Osteoblast (primary cell): Measurements from ENCODE around the gene IFI30. TPM values are rescaled to one million over a fixed set of nuclear protein-coding genes. Genes with fewer than 3 reads are reported as not detected.
A peak's percentile ranks its signal among the peaks of the same experiment; 100 is the strongest.

Experiments
- DNase-seq: peaks from one replicate; pipeline ENCODE4 v3.0.0; 2011; ENCODE audit warnings: low spot score, mixed read lengths; ENCODE audit not compliant: insufficient read length; ENCODE audit errors: missing footprints
- H2AFZ ChIP-seq: 2 replicates; pipeline ENCODE4 v1.6.0; 2011; ENCODE audit warnings: mild to moderate bottlenecking, low read length
- H3K27ac ChIP-seq: 2 replicates; pipeline ENCODE4 v1.5.1; 2011; ENCODE audit warnings: mild to moderate bottlenecking, low read depth, low read length, moderate library complexity
- H3K27me3 ChIP-seq: 2 replicates; pipeline ENCODE4 v1.6.0; 2012; ENCODE audit warnings: mild to moderate bottlenecking, control low read depth, inconsistent platforms, low read length, moderate library complexity; ENCODE audit not compliant: insufficient read depth
- H3K36me3 ChIP-seq: 2 replicates; pipeline ENCODE4 v1.5.1; 2011; ENCODE audit warnings: mild to moderate bottlenecking, low read length, control low read depth, moderate library complexity; ENCODE audit not compliant: insufficient read depth
- H3K4me1 ChIP-seq: 2 replicates; pipeline ENCODE4 v1.5.1; 2011; ENCODE audit warnings: mild to moderate bottlenecking, low read length, control low read depth, moderate library complexity; ENCODE audit not compliant: insufficient read depth
- H3K4me2 ChIP-seq: 2 replicates; pipeline ENCODE4 v1.6.0; 2011; ENCODE audit warnings: mild to moderate bottlenecking, low read length; ENCODE audit not compliant: insufficient read depth
- H3K4me3 ChIP-seq: fragments of 200-600 bp; sonication (generic); 3 replicates; pipeline ENCODE4 v1.5.1; 2012; ENCODE audit warnings: mild to moderate bottlenecking, low read length, inconsistent platforms; ENCODE audit not compliant: insufficient read depth
- H3K79me2 ChIP-seq: 2 replicates; pipeline ENCODE4 v1.6.0; 2012; ENCODE audit warnings: mild to moderate bottlenecking, low read length, control low read depth, inconsistent platforms; ENCODE audit not compliant: insufficient read depth
- H3K9me3 ChIP-seq: 2 replicates; pipeline ENCODE4 v1.5.1; 2011; ENCODE audit warnings: low read depth, low read length, control low read depth
- H4K20me1 ChIP-seq: 2 replicates; pipeline ENCODE4 v1.6.0; 2012; ENCODE audit warnings: mild to moderate bottlenecking, low read length, control low read depth; ENCODE audit not compliant: insufficient read depth
- CTCF ChIP-seq: IDR thresholded peaks from 2 replicates; pipeline ENCODE4 v1.5.1; 2011; ENCODE audit warnings: mild to moderate bottlenecking, low read depth, low read length, moderate library complexity; ENCODE audit errors: extremely low read depth
- total RNA-seq: library from RNA; depleted of rRNA; stranded (reverse); fragments of >200 nt; gene quantifications from 2 replicates; pipeline ENCODE4 v1.2.3, GENCODE V29; 2012

Gene IFI30
- total RNA-seq, 1 donor: 110 TPM

GRCh38 chr19:18198374-18198773 lies 24.8 kb downstream of the IFI30 start:
- H3K79me2 ChIP-seq: peaks cover 15% of the 10 kb centered on the region
- H3K4me2 ChIP-seq: no peak overlapping the region
- H3K27me3 ChIP-seq: no peaks in the 10 kb centered on the region
- peak; percentile 44 for DNase-seq
- no peaks in the 10 kb centered on the region for H3K9me3 ChIP-seq
- H4K20me1 ChIP-seq: peaks cover 13% of the 10 kb centered on the region
- H2AFZ ChIP-seq: no peak overlapping the region
- no peak overlapping the region for H3K27ac ChIP-seq
- H3K4me3 ChIP-seq: no peak overlapping the region
- H3K36me3 ChIP-seq: peaks cover 18% of the 10 kb centered on the region
- TF ChIP-seq CTCF: no peak
- peaks cover 20% of the 10 kb centered on the region for H3K4me1 ChIP-seq

- Histone ChIP-seq H4K20me1 (peaks cover 14% of the 10 kb centered on the region), H3K4me3 (peak overlapping the region; percentile 93), H3K9me3 (no peaks in the 10 kb centered on the region), H3K79me2 (peaks cover 16% of the 10 kb centered on the region), H3K4me2 (peak overlapping the region; percentile 95), H2AFZ (no peak overlapping the region), H3K27me3 (no peaks in the 10 kb centered on the region), H3K4me1 (peaks cover 20% of the 10 kb centered on the region), H3K36me3 (peaks cover 11% of the 10 kb centered on the region), H3K27ac (no peak overlapping the region)
- DNase-seq: no peak
- TF ChIP-seq CTCF: no peak
These were observed 28.8 kb downstream of the IFI30 start for GRCh38 chr19:18202397-18202777.

GRCh38 chr19:18202778-18203407 lies 29.3 kb downstream of the IFI30 start:
- peak; percentile 46 for TF ChIP-seq CTCF
- Histone ChIP-seq H3K4me1 (peaks cover 20% of the 10 kb centered on the region), H3K4me3 (peak overlapping the region; percentile 93), H4K20me1 (peaks cover 14% of the 10 kb centered on the region), H3K27ac (peak overlapping the region; percentile 69), H3K27me3 (no peaks in the 10 kb centered on the region), H2AFZ (peak overlapping the region; percentile 63), H3K79me2 (peaks cover 16% of the 10 kb centered on the region), H3K9me3 (no peaks in the 10 kb centered on the region), H3K4me2 (peak overlapping the region; percentile 95), H3K36me3 (peaks cover 9% of the 10 kb centered on the region)
- DNase-seq: peak; percentile 42

- peaks cover 21% of the 10 kb centered on the region for H3K4me1 ChIP-seq
- H3K4me2 ChIP-seq: peak overlapping the region; percentile 95
- no peak for TF ChIP-seq CTCF
- peak overlapping the region; percentile 82 for H2AFZ ChIP-seq
- H4K20me1 ChIP-seq: peaks cover 14% of the 10 kb centered on the region
- H3K9me3 ChIP-seq: no peaks in the 10 kb centered on the region
- H3K36me3 ChIP-seq: peaks cover 3% of the 10 kb centered on the region
- H3K79me2 ChIP-seq: peaks cover 16% of the 10 kb centered on the region
- peak overlapping the region; percentile 93 for H3K4me3 ChIP-seq
- no peaks in the 10 kb centered on the region for H3K27me3 ChIP-seq
- no peak for DNase-seq
- H3K27ac ChIP-seq: peak overlapping the region; percentile 69
These were observed 29.8 kb downstream of the IFI30 start for GRCh38 chr19:18203408-18203862.
